Stromal cell of bone marrow (primary cell): ENCODE data around the gene ESPL1.

Experiments
- DNase-seq: peaks from one replicate; pipeline ENCODE4 v3.0.0-alpha.2; 2012; ENCODE audit warnings: low read depth

Gene ESPL1

GRCh38 chr12:53340398-53340797 lies 72.3 kb downstream of the ESPL1 start:
- DNase-seq, result no peak
